ENCODE results near the gene PRAF2.

DNA sequence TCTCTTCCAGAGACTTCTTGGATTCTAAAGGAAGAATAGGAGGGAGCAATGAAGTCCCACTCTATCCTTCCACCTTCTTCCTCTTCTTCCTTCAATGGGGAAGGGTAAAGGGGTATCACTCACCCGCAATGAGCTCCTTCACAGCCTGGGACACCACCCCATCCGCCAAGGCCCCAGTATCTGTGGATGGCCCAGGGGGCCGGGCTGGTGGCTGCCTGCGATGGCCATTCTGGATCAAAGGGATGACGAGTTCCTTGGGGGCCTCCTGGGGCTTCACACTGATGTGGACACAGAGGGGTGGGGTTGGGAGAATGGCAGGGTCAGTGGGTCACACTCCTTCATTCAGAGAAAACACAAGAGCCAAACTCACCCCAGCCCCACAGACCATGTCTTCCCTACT, 48.7 kb upstream of the PRAF2 start:
- TF ChIP-seq CTCF (IDR thresholded peaks at IDR 0.05; ENCODE audit: insufficient read depth, low read length, poor library complexity, severe bottlenecking) (no peak), EZH2phosphoT487 (conservative IDR thresholded peaks at IDR 0.05; ENCODE audit: low read length) (no peak)
